ENCODE data around the gene GALNT6.

The GALNT6 gene

DNA sequence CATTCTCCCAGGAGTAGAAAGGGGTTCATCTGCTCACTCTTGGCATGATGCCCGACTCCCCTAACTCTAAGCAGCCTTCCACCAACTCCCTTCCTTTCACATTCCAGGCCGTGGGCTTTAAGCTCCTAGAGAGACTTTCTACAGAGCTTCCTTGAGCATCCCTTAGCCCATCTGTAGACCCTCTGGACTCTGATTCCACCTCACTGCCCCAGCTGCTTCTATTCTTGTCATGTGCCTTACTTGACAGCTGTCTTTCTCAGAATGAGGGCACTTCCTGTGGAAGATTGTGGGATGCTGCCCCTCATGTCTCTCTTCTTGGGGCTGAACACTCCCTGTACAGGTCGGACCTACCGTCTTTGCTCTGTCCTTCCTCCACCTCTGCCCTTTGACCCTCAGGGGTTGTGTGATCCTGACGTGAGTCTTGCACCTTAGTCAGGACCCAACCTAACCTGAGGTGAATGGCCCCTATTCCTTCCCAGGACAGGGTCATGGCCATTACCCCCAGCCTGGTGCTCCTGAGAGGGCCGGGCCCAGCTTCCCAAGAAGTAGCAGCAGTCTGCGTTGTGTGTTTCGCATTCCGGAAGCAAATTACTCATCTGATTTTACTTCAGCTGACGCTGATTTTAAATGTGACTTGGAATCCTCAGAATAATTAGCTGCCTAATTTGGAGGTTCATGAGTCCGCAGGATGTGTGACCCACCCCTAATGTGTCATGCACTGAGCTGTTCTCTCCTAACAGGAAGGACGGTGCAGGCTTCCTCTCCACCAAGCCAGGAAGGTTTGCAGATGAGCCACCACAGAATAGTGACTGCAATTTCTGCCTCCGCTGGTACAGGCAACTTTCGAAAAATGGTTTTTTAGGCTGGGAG is 2.7 kb upstream of the GALNT6 start:
- Histone ChIP-seq H3K4me3 (ENCODE audit: low read depth, low read length, poor library complexity, severe bottlenecking) (no peak overlapping the region), H3K9ac (ENCODE audit: low read length) (no peak overlapping the region), H3K27ac (ENCODE audit: low read depth, low read length, poor library complexity, severe bottlenecking) (no peak overlapping the region), H3K4me2 (ENCODE audit: low read length) (no peak overlapping the region), H3K79me2 (ENCODE audit: insufficient read depth, low read length) (no peaks in the 10 kb centered on the region), H3K9me2 (ENCODE audit: low read depth, low read length) (no peaks in the 10 kb centered on the region), H3K4me1 (ENCODE audit: insufficient read depth, low read length, severe bottlenecking) (peaks cover 19% of the 10 kb centered on the region), H4K20me1 (ENCODE audit: insufficient read depth, low read length) (no peaks in the 10 kb centered on the region), H3F3A (ENCODE audit: insufficient read depth, low read length) (no peaks in the 10 kb centered on the region), H3K27me3 (ENCODE audit: insufficient read depth, low read length) (peaks cover 4% of the 10 kb centered on the region; the same call in 1 of the 2 replicates), H2AFZ (ENCODE audit: low read length) (no peak overlapping the region), H3K9me3 (ENCODE audit: low read length) (no peaks in the 10 kb centered on the region), H3K36me3 (ENCODE audit: insufficient read depth, low read length) (no peaks in the 10 kb centered on the region)
- TF ChIP-seq EZH2 (IDR thresholded peaks at IDR 0.05; ENCODE audit: borderline replicate concordance, low read length), result no peak
- TF ChIP-seq, protein P1, sequence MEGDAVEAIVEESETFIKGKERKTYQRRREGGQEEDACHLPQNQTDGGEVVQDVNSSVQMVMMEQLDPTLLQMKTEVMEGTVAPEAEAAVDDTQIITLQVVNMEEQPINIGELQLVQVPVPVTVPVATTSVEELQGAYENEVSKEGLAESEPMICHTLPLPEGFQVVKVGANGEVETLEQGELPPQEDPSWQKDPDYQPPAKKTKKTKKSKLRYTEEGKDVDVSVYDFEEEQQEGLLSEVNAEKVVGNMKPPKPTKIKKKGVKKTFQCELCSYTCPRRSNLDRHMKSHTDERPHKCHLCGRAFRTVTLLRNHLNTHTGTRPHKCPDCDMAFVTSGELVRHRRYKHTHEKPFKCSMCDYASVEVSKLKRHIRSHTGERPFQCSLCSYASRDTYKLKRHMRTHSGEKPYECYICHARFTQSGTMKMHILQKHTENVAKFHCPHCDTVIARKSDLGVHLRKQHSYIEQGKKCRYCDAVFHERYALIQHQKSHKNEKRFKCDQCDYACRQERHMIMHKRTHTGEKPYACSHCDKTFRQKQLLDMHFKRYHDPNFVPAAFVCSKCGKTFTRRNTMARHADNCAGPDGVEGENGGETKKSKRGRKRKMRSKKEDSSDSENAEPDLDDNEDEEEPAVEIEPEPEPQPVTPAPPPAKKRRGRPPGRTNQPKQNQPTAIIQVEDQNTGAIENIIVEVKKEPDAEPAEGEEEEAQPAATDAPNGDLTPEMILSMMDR (IDR thresholded peaks at IDR 0.05; ENCODE audit: low read length), result no peak

DNA sequence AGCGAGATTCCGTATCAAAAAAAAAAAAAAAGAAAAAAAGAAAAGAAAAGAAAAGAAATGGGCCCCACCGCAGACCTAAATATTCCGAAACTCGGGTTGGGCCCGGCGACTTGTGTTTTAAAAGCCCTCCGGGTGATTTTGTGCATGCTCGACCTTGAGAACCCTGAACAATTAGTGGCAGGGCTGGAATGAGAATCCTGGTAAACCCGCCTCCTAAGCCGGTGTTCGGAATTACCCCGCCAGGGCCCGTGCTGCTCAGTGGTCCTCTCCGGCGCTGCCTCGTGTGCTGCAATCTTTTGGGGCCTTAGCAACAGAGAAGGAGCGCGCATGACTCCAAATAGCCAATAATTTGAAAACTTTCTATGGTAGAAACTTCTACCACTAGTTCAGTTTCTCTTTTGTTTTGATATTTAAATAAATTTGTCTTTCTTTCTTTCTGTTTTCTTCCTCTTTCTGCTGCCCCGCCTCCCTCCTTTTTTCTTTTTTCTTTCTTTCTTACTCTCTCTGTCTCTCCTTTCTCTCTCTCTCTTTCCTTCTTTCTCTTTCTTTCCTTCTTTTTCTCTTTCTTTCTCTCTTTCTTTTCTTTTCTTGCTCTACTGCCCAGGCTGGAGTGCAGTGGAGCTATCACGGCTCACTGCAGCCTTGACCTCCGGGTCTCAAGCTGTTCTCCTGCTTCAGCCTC is 1.5 kb upstream of the GALNT6 start:
- H3K9me2 ChIP-seq (ENCODE audit: low read depth, low read length), result no peaks in the 10 kb centered on the region
- H3K9ac ChIP-seq (ENCODE audit: low read length), result no peak overlapping the region
- H4K20me1 ChIP-seq (ENCODE audit: insufficient read depth, low read length), result no peaks in the 10 kb centered on the region
- peaks cover 19% of the 10 kb centered on the region for H3K4me1 ChIP-seq (ENCODE audit: insufficient read depth, low read length, severe bottlenecking)
- H3K79me2 ChIP-seq (ENCODE audit: insufficient read depth, low read length), result no peaks in the 10 kb centered on the region
- 0 out of 2 replicates have a peak overlapping the region, but pooled peaks have one; percentile 26 for H3K4me2 ChIP-seq (ENCODE audit: low read length)
- H3K36me3 ChIP-seq (ENCODE audit: insufficient read depth, low read length), result no peaks in the 10 kb centered on the region
- H2AFZ ChIP-seq (ENCODE audit: low read length), result no peak overlapping the region
- H3K27me3 ChIP-seq (ENCODE audit: insufficient read depth, low read length), result 0 out of 2 replicates have a peak, but pooled peaks cover 4% of the 10 kb centered on the region
- no peaks in the 10 kb centered on the region for H3K9me3 ChIP-seq (ENCODE audit: low read length)
- TF ChIP-seq EZH2 (IDR thresholded peaks at IDR 0.05; ENCODE audit: borderline replicate concordance, low read length), result no peak
- TF ChIP-seq, protein P1 (IDR thresholded peaks at IDR 0.05; ENCODE audit: low read length), result no peak
- H3F3A ChIP-seq (ENCODE audit: insufficient read depth, low read length), result no peaks in the 10 kb centered on the region
- H3K27ac ChIP-seq (ENCODE audit: low read depth, low read length, poor library complexity, severe bottlenecking), result no peak overlapping the region
- H3K4me3 ChIP-seq (ENCODE audit: low read depth, low read length, poor library complexity, severe bottlenecking), result no peak overlapping the region

DNA sequence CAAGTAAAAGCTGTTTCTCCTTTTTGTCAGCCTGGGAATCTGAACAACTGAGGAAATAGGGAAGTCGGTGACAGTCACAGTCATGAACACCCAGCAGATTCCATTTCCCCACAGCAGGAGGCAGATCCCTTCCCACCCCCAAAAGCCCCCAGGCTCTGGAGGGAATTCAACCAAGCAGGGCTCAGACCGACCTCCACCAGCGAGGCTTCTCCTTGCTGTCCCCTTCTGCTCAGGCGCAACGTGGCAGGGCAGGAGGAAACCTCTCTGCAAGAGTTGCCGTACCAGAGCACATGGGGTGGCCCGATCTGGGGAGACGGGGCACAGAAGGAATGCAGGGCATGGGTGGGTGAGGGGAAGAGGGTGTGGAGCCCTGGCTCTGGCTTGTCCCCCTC is 319 bp downstream of the GALNT6 start:
- TF ChIP-seq EZH2 (IDR thresholded peaks at IDR 0.05; ENCODE audit: borderline replicate concordance, low read length), result no peak
- TF ChIP-seq, protein P1 (IDR thresholded peaks at IDR 0.05; ENCODE audit: low read length), result no peak
- no peaks in the 10 kb centered on the region for H3K9me3 ChIP-seq (ENCODE audit: low read length)
- no peaks in the 10 kb centered on the region for H4K20me1 ChIP-seq (ENCODE audit: insufficient read depth, low read length)
- H3K27ac ChIP-seq (ENCODE audit: low read depth, low read length, poor library complexity, severe bottlenecking), result no peak overlapping the region
- no peaks in the 10 kb centered on the region for H3F3A ChIP-seq (ENCODE audit: insufficient read depth, low read length)
- peaks cover 19% of the 10 kb centered on the region for H3K4me1 ChIP-seq (ENCODE audit: insufficient read depth, low read length, severe bottlenecking)
- H3K79me2 ChIP-seq (ENCODE audit: insufficient read depth, low read length), result no peaks in the 10 kb centered on the region
- no peaks in the 10 kb centered on the region for H3K9me2 ChIP-seq (ENCODE audit: low read depth, low read length)
- H3K27me3 ChIP-seq (ENCODE audit: insufficient read depth, low read length), result 0 out of 2 replicates have a peak, but pooled peaks cover 3% of the 10 kb centered on the region
- H3K36me3 ChIP-seq (ENCODE audit: insufficient read depth, low read length), result no peaks in the 10 kb centered on the region
- peak overlapping the region; percentile 18; the same call in 1 of the 2 replicates for H2AFZ ChIP-seq (ENCODE audit: low read length)
- H3K4me3 ChIP-seq (ENCODE audit: low read depth, low read length, poor library complexity, severe bottlenecking), result peak overlapping the region; percentile 68
- H3K9ac ChIP-seq (ENCODE audit: low read length), result peak overlapping the region; percentile 56
- peak overlapping the region; percentile 87 for H3K4me2 ChIP-seq (ENCODE audit: low read length)

All from OCI-LY1 (cell line).